Stimulated activated CD8-positive, alpha-beta memory T cell treated with anti-CD3 and anti-CD28 coated beads, Interleukin-2, amount 100 ng/mL, for 1 hour (primary cell): Measurements from ENCODE around the gene CEACAM1.
"Not testable (repeated sequence)": the region's sequence is repeated elsewhere in the genome, so short reads cannot be mapped to it uniquely, and the experiment has no call there.

Experiments used
- DNase-seq, 2 donors: peaks; one replicate each; pipeline ENCODE4 v3.0.0-alpha.2; 2020; ENCODE audit warnings: low read depth in 2 of 2

Gene CEACAM1

DNA sequence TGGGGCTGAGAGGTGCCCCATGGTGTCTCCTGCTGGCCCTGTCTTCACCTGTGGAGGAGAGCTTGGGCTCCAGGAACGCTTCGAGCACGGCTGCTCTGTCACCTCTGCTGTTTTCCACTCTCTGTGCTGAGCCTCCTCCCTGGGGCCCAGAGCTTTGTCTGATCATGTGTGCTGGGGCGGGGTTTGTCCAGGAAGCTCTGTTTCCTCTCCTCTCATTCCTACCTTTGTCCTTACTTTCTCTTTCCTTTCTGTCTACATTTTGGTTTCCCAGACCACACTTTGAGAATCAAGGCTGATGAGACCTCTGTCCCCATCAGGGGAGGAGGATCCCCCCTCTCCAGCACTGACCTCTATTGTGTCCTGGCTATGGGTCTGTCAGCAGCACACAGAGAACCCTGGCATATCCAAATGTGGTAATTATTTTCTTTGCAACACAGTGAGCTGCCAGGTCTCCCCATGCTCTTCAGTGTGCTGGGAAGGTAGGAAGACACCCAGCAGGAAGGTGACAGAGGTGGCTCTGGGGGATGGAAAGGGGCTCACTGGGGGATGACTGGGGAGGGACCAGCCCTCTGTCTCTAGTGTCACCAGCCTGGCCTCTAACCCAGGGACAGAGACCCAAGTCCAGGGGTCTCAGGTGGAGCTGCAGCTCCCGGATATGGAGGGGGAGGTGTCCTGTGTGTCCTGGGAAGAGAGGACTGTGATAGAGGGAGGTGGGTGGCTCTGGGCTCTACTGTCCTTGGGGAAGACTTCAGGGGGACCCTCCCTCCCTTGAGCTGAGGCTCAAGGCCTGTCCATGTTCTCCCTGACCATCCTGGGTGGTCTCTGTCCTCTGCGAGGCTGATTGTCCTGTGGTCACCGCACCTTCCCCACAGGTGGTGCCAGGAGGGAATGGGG lies at the start of gene CEACAM1:
Gene CEACAM1 (minus strand): TSS at position 128 of the 894 bp plus-strand sequence. CDS start 107 bp downstream, at position 21.
- peak in 1 of 2 donors; percentile 15 for DNase-seq

GRCh38 chr19:42577016-42577415 lies 48.7 kb upstream of the CEACAM1 start:
- no peak for DNase-seq

GRCh38 chr19:42576241-42576640 lies 48.0 kb upstream of the CEACAM1 start:
- DNase-seq, result no peak

- no peak for DNase-seq
Measured at GRCh38 chr19:42573642-42574041, 45.4 kb upstream of the CEACAM1 start.

DNA sequence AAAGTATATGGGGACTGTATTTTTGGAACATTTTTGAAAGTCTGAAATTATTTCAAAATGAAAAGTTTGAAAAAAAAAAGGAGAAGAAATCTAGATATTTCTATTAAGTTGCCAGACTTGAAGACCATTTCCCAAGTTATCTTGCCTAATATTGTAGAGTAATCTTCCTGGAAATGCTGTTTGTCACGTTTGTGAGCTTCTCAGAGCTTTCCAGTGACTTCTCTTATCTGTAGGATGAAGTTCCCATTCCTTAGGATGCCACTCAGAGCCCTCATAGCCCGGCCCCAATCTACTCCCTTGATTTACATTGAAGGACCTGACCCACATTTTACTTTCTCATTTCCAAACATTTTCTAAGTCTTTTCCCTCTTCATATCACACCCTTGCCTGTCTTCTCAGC lies 42.8 kb upstream of the CEACAM1 start:
- no peak for DNase-seq

DNA sequence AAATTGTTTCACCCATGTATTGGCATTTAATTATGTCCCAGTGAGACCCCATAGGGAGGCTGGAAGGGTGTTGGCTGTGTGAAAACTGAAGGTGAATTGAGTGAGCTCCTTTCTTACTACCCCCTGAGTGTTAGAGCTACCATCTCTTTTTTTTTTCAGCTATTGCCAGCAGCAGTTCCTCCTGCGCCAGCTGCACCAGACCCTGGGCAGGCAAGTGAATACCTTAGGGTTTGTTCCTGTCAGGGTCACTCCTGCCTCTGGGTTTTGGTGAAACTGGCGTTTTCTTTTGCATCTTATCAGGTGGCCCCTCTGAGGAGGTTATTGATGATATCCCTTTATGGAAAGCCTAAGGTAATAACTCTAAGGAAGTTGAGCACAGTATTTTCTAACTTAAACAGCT lies 40.9 kb upstream of the CEACAM1 start:
- no peak for DNase-seq

DNA sequence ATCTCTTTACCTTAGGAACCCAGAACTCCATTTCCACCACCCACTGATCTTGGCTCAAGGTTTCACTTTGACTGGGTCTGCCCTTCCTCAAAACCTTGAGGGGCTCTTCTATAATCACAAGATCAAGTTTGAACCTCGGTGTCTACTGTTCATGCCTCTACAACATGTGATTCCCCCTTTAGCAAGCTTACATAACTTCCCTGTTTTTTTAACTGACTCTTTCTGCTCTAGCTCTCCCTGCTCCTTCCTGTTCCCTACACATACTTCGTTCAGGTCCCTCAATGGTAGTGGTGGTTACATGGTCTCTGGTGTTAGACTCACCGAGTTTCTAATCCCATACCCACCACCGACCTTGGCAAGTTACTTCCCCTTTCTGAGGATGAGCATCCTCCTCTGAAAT lies 39.7 kb upstream of the CEACAM1 start:
- DNase-seq, result no peak

- no peak for DNase-seq
Measured at GRCh38 chr19:42567567-42567966, 39.3 kb upstream of the CEACAM1 start.

- DNase-seq, result no peak
Measured at GRCh38 chr19:42563352-42564210, 35.3 kb upstream of the CEACAM1 start.

- no peak for DNase-seq
Measured at GRCh38 chr19:42561512-42561911, 33.2 kb upstream of the CEACAM1 start.

- DNase-seq, result no peak
Measured at GRCh38 chr19:42560731-42561130, 32.5 kb upstream of the CEACAM1 start.

DNA sequence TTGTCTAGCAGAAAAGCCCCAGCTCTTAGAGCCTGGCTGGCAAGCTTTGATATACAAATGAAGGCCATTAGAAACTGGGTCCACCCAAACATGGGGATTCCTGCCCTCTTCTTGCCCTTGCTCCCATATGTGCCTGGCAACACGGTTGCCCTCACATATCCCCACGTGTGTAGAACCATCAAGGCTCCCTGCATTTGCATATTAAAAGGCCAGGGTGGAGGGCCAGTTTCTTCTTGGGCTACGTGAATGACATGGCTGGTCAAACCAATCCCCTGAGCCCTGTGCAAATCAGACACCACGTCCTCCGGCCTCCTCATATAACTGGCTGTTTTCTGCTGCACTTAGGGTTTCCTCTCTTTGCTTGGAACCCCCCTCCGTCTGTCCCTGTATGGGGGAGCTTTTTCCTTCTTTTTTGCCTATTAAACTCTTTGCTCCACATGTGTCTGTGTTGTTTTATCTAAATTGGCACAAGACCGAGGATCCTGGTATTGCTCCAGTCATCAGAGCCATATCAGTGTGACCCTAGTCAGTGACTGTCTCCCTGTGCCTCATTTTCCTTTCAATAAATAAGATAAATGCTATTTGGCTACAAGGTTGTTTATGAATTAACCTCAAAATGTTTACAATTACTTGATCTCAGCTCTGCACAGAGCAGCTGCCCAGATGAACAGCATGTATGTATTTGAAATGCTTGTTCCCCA lies 30.3 kb upstream of the CEACAM1 start:
- DNase-seq, result no peak

- not testable (repeated sequence) for DNase-seq
Measured at GRCh38 chr19:42557386-42557871, 29.1 kb upstream of the CEACAM1 start.

DNA sequence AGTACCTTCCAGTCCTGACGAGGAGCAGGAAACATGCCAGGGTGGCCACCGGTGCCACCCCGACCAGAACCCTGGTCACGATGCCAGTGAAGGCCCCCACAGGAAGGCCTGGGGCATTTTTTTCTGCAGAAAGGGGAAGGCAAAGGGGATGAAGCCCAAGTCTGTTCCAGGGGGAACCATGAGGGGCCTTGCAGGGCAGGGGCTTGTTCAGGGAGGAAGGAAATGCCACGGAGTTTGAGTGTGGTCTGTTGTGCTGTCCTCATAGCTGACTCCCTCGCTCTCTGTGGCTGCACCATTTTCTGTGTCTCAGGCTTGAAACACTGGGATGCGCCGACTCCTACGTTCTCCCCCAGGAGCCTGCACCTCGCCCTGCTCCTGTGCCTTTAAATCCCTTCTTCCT lies 27.5 kb upstream of the CEACAM1 start:
- no peak for DNase-seq

GRCh38 chr19:42555317-42555716 lies 27.0 kb upstream of the CEACAM1 start:
- no peak for DNase-seq

DNA sequence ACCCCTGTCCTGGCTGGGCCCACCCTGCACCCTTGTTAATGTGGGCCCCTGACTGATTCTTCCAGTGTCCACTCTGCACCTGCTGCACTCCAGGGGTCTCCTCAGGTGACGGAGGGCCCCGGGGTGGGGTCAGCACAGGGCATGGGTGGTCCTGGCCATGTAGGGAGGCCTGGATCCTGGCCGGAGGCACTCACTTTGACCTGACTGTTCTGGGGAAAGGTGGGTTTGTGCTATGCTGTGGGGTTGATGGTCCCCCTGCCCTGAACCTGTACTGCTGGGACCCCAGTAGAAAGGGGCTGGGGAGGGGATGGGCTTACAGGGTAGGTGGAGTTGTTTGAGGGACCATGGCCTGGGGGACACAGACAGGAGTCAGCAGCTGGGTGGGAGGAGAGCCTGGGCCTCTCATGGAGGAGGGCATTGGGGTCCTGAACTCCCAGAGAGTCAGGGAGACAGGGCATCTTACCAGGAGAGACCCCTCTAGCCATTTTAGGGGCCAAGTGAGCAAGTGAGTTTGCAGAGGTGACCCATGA lies 25.8 kb upstream of the CEACAM1 start:
- no peak for DNase-seq

DNA sequence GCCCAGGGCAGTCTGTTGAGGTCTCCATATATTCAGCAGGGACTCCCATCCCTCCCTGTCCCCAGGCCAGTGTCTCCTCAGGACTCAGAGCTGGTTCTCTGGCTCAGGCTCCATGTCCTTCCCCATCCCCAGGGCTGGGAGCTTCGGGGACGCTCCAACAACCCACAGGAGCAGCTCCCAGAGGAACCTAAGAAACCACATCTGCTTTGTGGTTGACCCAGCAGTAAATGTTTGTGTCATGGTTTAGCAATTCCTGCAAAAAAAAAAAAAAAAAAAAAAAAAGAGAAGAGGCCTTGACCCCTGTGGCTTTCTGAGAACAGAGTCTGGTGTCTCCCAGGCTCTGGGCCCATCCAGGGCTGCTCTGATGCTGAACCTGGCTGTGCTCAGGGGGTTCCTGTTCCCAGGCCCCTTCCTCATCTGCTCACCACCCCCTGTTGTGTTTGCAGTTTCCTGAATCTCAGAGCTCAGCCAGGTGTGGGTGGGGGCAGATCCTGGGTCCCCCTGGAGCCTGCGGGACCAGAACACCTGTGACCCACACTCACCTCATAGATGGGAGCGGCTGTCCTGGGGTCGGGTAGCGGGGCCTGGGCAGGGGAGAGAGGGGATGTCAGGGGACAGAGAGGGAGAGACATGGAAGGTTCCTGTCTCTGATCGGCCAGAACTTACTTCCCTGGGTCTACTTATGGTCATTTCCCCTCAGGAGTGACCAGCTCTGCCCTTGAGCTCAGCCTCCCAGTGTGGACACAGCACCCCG lies 25.2 kb upstream of the CEACAM1 start:
- no peak for DNase-seq

DNA sequence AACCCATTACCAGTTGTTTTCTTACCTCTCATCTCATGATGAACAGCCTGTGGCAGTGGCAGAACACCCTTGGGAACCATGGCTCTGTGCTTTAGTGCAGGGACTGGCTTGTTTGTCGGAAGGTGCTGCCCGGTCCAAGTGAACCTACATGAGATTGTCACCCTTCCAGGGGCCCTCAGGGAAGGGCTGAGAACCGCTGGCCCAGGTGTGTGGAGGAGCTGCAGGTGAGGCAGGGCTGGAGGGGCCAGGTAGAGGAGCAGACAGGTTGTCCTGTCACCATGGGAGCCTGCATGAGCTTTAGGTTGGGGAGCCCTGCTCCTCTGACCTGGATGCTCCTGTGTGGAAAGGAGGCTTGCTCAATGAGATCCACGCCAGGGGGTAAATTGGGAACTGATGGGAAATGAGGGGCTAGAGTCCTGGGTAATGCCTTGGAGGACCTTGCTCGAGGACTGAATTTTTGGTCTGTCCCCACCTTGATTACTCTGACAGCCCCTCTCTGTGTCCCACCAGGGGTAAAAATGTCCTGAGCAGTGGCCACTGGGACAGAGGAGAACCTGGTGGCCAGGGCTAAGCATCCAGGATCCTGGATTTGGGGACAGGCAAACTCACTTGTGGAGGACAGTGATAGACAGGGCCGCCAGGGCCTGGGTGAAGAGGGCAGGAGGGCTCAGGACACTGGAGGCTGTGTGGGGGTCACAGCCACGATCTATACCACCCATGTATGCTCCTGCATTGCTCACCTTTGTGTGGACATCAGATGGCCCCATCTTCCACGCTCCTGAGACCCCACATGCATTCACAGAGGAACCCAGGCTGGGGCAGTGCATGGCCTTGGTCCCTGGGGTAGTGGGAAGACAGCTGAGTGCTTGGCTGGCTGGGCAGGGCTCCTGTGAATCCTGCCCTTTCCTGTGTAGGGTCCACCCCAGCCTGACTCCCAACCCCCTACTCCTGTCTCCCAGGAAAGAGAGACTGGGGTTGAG lies 24.1 kb upstream of the CEACAM1 start:
- no peak for DNase-seq

GRCh38 chr19:42550521-42550920 lies 22.2 kb upstream of the CEACAM1 start:
- not testable (repeated sequence) for DNase-seq

DNA sequence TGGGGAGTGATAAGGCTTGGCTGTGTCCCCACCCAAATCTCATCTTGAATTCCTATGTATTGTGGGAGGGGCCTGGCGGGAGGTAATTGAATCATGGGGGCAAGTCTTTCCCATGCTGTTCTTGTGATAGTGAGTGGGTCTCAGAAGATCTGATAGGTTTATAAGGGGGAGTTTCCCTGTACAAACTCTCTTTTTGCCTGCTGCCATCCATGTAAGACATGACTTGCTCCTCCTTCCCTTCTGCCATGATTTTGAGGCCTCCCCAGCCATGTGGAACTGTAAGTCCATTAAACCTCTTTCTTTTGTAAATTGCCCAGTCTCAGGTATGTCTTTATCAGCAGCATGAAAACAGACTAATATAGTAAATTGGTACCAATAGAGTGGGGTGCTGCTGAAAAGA lies 20.8 kb upstream of the CEACAM1 start:
- DNase-seq, result not testable (repeated sequence)
